Chondrocyte (in vitro differentiated cells): ENCODE data around the gene KAT8. TPM values are rescaled to one million over a fixed set of nuclear protein-coding genes. Genes with fewer than 3 reads are reported as not detected.
"Not testable (repeated sequence)": the region's sequence is repeated elsewhere in the genome, so short reads cannot be mapped to it uniquely, and the experiment has no call there.

Experiments
- DNase-seq: peaks from one replicate; pipeline ENCODE4 v3.0.0; 2021; ENCODE audit warnings: mixed read lengths, low spot score
- H3K27ac Mint-ChIP-seq: one replicate; pipeline ENCODE4 v1.8.0; 2021; ENCODE audit warnings: mild to moderate bottlenecking, moderate library complexity, mixed read lengths; ENCODE audit not compliant: unreplicated experiment
- H3K27me3 Mint-ChIP-seq: 2 replicates; pipeline ENCODE4 v1.8.0; 2021; ENCODE audit warnings: low read depth, mixed read lengths
- H3K36me3 Mint-ChIP-seq: 2 replicates; pipeline ENCODE4 v1.8.0; 2021; ENCODE audit warnings: low read depth, mixed read lengths
- H3K4me1 Mint-ChIP-seq: 2 replicates; pipeline ENCODE4 v1.8.0; 2021; ENCODE audit warnings: low read depth, mild to moderate bottlenecking, mixed read lengths
- H3K4me3 Mint-ChIP-seq: one replicate; pipeline ENCODE4 v1.8.0; 2021; ENCODE audit warnings: mild to moderate bottlenecking, moderate library complexity, mixed read lengths; ENCODE audit not compliant: unreplicated experiment
- H3K9me3 Mint-ChIP-seq: 2 replicates; pipeline ENCODE4 v1.8.0; 2021; ENCODE audit warnings: low read depth, mixed read lengths
- total RNA-seq: library from RNA; stranded (reverse); gene quantifications from 3 replicates; pipeline ENCODE4 v1.2.1, GENCODE V29; 2021
- TF ChIP-seq, protein P1 (sequence below): fragments of 200-600 bp; sonication (generic); IDR thresholded peaks from 2 replicates; pipeline ENCODE4 v1.5.0; 2021; ENCODE audit warnings: antibody characterized with exemption, mild to moderate bottlenecking, moderate library complexity

The KAT8 gene
- total RNA-seq, 1 donor from 2014 or later = 34.7 TPM

DNA sequence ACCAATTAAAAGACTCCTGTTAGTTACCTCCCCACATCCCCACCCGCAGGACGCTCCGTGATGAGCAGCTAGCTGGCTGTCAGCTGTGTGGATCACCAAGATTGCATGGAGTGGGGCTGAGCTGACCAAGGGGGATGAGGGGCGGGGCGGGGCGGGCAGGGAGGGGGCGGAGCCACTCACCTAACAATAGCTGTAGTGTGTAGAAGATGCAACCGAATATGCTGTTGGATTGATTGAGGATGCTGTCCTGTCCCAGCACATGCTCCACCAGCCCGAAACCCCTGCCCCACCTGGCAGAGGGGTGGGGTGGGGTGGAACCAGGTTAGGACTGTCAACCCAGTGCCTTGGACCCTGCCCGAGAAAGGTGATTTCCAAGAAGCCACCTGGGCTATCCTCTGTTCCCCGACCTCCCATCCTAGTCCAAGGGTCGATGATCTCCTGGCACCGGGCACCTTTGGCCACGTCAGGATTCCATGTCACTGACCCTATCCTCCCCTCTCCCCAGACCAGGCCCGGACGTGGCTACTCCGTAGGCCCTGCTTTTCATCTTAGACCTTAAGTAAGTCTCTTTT is 24.2 kb upstream of the KAT8 start:
- no peak for DNase-seq

DNA sequence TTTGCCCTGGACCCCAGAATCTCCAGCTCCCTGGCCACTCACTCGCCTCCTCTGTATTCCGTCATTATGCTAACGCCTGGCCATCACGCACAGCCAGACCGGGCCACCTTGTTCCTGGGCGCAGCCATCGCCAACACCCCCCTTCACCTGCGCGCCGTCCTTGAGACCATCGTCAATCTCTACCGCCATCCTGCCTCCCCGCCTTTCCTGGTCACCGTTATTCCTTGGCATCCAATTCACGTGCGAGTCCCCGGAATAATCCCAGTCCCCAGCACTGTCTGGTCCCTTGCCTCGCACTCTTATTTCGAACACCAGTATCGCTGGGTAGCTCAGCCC is 23.4 kb upstream of the KAT8 start:
- Mint-ChIP-seq H3K9me3 (no peaks in the 10 kb centered on the region), H3K27me3 (no peaks in the 10 kb centered on the region), H3K4me3 (peak overlapping the region; percentile 98), H3K36me3 (peaks cover 4% of the 10 kb centered on the region), H3K27ac (peak overlapping the region; percentile 88), H3K4me1 (peaks cover 30% of the 10 kb centered on the region)
- TF ChIP-seq, protein P1, sequence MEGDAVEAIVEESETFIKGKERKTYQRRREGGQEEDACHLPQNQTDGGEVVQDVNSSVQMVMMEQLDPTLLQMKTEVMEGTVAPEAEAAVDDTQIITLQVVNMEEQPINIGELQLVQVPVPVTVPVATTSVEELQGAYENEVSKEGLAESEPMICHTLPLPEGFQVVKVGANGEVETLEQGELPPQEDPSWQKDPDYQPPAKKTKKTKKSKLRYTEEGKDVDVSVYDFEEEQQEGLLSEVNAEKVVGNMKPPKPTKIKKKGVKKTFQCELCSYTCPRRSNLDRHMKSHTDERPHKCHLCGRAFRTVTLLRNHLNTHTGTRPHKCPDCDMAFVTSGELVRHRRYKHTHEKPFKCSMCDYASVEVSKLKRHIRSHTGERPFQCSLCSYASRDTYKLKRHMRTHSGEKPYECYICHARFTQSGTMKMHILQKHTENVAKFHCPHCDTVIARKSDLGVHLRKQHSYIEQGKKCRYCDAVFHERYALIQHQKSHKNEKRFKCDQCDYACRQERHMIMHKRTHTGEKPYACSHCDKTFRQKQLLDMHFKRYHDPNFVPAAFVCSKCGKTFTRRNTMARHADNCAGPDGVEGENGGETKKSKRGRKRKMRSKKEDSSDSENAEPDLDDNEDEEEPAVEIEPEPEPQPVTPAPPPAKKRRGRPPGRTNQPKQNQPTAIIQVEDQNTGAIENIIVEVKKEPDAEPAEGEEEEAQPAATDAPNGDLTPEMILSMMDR = no peak
- no peak for DNase-seq

More for the DNA sequence above, 24.2 kb upstream of the KAT8 start:
- peak overlapping the region; percentile 88 for H3K27ac Mint-ChIP-seq
- no peaks in the 10 kb centered on the region for H3K9me3 Mint-ChIP-seq
- peak overlapping the region; percentile 98 for H3K4me3 Mint-ChIP-seq
- H3K36me3 Mint-ChIP-seq = peaks cover 4% of the 10 kb centered on the region
- TF ChIP-seq, protein P1 = no peak
- peaks cover 30% of the 10 kb centered on the region for H3K4me1 Mint-ChIP-seq
- no peaks in the 10 kb centered on the region for H3K27me3 Mint-ChIP-seq

DNA sequence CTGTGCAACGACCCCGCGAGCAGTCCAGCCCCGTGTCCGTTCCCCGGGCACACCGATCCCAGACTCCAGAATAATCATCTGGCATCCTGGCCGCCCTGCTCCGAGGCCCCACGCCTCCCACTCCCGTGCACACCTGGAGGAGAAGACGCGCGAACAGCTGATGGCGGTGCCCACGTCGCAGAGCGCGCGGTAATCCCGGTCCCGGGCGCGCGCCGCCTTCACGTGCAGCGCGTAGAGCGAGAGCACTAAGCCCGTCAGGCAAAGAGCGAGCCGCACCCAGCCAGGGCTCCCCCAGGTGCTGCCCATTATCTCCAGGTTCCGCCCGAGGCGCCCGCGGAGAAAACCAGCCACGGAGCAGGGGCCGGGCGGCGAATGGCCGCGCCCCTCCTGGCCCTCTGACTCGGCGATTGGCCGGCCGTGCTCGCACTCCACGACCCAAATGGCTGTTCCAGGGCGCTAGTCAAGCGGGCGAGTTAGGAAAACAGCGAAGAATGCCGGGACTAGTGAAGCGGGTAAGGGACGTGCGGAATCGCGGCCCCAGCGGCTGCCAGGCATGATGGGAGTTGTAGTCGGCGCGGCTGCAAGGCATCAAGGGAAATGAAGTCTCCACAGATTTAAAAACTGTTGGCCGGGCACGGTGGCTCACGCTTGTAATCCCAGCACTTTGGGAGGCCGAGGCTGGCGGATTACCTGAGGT is 22.9 kb upstream of the KAT8 start, which contains the start of gene VKORC1:
TSS of gene VKORC1 (minus strand) at position 374 of the 697 bp plus-strand sequence. CDS start at position 306, 68 bp downstream.
- Mint-ChIP-seq H3K27ac (peak within 1 kb of the TSS; percentile 88), H3K9me3 (peaks cover under 1% of the 10 kb centered on the region), H3K36me3 (peaks cover 4% of the 10 kb centered on the region), H3K4me1 (peaks cover 30% of the 10 kb centered on the region), H3K27me3 (no peaks in the 10 kb centered on the region), H3K4me3 (peak within 1 kb of the TSS; percentile 98)
- TF ChIP-seq, protein P1 = peak; percentile 29
- DNase-seq = peak; percentile 97

DNA sequence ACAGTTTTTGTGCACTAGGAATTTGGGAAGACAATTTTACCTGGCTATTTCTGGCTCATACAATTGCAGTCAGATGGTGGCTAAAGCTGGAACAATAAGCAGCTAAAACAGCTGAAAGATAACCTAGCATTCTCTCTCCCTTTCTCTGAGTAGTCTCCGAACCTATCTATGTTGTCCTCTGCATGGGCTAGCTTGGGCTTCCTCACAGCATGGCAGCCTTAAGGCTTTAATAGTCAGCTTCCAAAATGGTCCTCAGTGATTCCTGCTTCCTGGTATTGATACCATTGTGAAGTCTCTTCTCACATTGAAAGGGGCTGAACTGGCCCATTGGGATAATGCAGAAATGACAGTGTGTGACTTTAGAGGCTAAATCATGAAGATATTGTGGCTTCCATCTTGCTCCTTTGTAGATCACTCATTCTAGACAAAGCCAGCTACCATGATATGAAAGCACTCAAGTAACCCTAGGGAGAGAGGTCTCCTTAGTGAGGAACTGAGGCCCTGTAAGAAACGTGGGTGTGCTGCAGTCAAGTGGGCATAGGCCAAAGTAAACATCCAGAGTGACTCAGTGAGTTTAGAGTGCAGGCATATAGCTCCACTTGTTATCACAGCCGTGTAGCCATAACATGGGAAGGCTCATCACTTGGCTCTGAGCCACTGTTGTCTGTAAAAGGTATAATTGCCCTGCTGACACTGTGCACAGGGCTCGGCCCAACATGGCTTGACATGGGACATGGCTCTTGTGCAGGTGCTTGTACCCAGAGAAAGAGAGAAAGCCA is 17.4 kb upstream of the KAT8 start:
- TF ChIP-seq, protein P1 = no peak
- H3K27ac Mint-ChIP-seq = no peak overlapping the region
- H3K4me1 Mint-ChIP-seq = peaks cover 8% of the 10 kb centered on the region
- H3K27me3 Mint-ChIP-seq = no peaks in the 10 kb centered on the region
- H3K9me3 Mint-ChIP-seq = peaks cover 7% of the 10 kb centered on the region
- peaks cover 1% of the 10 kb centered on the region for H3K36me3 Mint-ChIP-seq
- no peak for DNase-seq
- H3K4me3 Mint-ChIP-seq = no peak overlapping the region

DNA sequence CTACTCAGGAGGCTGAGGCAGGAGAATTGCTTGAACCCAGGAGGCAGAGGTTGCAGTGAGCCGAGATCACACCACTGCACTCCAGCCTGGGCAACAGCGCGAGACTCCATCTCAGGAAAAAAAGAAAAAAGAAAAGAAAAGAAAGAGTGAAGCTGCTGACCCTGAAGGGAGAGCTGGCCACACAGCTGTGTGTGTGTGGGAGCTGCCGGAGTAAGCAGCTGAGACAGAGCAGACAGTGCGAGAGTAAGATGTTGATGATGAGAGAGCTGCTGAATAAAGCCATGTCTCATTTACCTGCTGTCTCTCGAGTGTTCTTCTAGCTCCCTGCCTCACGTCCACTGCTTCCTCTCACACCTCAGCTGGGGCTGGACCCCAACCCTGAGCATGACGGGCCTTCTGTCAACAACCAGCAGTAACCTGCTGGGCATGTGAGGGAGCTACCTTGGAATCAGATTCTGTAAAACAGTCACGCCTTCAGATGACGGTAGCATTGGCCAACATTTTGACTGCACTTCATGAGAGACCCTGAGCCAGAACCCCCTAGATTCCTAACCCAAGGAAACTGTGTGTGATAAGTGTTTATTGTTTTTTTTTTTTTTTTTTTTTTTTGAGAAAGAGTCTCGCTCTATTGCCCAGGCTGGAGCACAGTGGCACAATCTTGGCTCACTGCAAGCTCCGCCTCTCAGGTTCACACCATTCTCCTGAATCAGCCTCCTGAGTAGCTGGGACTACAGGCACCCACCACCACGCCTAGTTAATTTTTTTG is 16.4 kb upstream of the KAT8 start:
- DNase-seq, H3K9me3 Mint-ChIP-seq, H3K36me3 Mint-ChIP-seq, H3K4me1 Mint-ChIP-seq, H3K27ac Mint-ChIP-seq, H3K4me3 Mint-ChIP-seq, H3K27me3 Mint-ChIP-seq: not testable (repeated sequence)
